GM21619 (cell line): Measurements from ENCODE around the gene FAM229B.
"Not testable (repeated sequence)": the region's sequence is repeated elsewhere in the genome, so short reads cannot be mapped to it uniquely, and the experiment has no call there.

Experiments used
- ATAC-seq: cut with Tn5 transposase; IDR thresholded peaks from one replicate; pipeline ENCODE4 v1.9.1; 2021; ENCODE audit not compliant: unreplicated experiment

The FAM229B gene

GRCh38 chr6:112062966-112063365, 24.4 kb upstream of the FAM229B start:
- ATAC-seq = no peak

- no peak for ATAC-seq
These were observed 21.9 kb upstream of the FAM229B start for GRCh38 chr6:112065426-112065986.

- no peak for ATAC-seq
These were observed 20.8 kb upstream of the FAM229B start for GRCh38 chr6:112066606-112067005.

- ATAC-seq = no peak
These were observed 5.8 kb upstream of the FAM229B start for GRCh38 chr6:112081569-112081968.

- ATAC-seq = no peak
These were observed 1.9 kb upstream of the FAM229B start for GRCh38 chr6:112085286-112086065.

GRCh38 chr6:112086744-112087135, 651 bp upstream of the FAM229B start:
- ATAC-seq = peak; percentile 34

- ATAC-seq = no peak
These were observed 525 bp downstream of the FAM229B start for GRCh38 chr6:112087916-112088315.

GRCh38 chr6:112096901-112097300, 9.5 kb downstream of the FAM229B start:
- ATAC-seq = no peak

GRCh38 chr6:112100561-112100960, 13.2 kb downstream of the FAM229B start:
- no peak for ATAC-seq

GRCh38 chr6:112106026-112106425, 18.6 kb downstream of the FAM229B start:
- not testable (repeated sequence) for ATAC-seq

GRCh38 chr6:112106562-112106961, 19.2 kb downstream of the FAM229B start:
- ATAC-seq = no peak

- ATAC-seq = no peak
These were observed 21.9 kb downstream of the FAM229B start for GRCh38 chr6:112109262-112109661.

- no peak for ATAC-seq
These were observed 26.0 kb downstream of the FAM229B start for GRCh38 chr6:112113431-112113830.

GRCh38 chr6:112113918-112114317, 26.5 kb downstream of the FAM229B start:
- ATAC-seq = no peak

GRCh38 chr6:112114577-112115223, 27.3 kb downstream of the FAM229B start:
- ATAC-seq = no peak

GRCh38 chr6:112116221-112116620, 28.8 kb downstream of the FAM229B start:
- ATAC-seq = no peak

- ATAC-seq = no peak
These were observed 30.2 kb downstream of the FAM229B start for GRCh38 chr6:112117554-112117953.

GRCh38 chr6:112118034-112118433, 30.6 kb downstream of the FAM229B start:
- ATAC-seq = no peak

- ATAC-seq = no peak
These were observed 35.4 kb downstream of the FAM229B start for GRCh38 chr6:112122756-112123155.

- ATAC-seq = no peak
These were observed 36.6 kb downstream of the FAM229B start for GRCh38 chr6:112123982-112124381.

GRCh38 chr6:112128208-112128607, 40.8 kb downstream of the FAM229B start:
- no peak for ATAC-seq

- no peak for ATAC-seq
These were observed 43.5 kb downstream of the FAM229B start for GRCh38 chr6:112130878-112131277.
